GM12801 (cell line): ENCODE data around the gene SEMA4A.

Experiments
- CTCF ChIP-seq: IDR thresholded peaks from one replicate; pipeline ENCODE4 v1.5.1; 2011; ENCODE audit warnings: control low read depth; ENCODE audit not compliant: insufficient read length; ENCODE audit errors: extremely low read depth

SEMA4A gene

DNA sequence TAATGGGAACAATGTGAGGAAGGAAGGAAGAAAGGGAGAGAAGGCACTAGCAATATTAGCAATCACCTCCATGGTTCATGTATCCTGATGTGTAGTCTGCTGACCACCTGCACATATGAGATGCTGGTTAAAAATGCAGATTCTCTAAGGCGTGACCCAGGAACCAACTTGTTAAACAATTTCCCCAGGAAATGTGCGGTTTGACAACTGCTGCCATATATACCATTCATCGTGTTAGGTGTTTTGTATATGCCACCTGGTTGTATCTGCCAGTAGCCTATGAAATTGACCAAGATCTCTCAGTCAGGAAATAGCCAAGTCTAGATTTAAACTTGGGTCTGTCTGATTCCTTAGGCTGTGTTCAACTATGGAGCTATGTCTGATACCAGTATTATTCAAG is 4.1 kb downstream of the SEMA4A start:
- no peak for TF ChIP-seq CTCF

DNA sequence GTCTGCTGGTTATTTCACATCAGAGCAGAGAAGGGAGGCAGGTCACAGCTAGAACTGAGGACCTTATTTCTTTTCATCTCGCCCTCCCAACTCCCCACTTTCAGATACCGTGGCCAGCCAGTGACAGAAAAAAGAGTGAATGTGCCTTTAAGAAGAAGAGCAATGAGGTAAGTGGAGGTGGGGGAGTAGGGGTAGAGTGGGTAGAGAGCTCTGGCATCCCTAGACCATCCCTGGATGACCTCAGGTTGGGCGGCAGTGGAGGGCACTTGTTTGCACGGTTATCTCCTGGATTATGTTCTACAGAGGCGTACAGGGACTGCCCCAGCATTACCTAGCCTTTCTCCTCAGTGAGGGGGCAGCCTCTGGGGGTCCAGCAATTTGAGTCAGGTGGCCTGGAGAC is 4.6 kb downstream of the SEMA4A start:
- TF ChIP-seq CTCF, result no peak

- TF ChIP-seq CTCF, result no peak
These were observed 6.8 kb downstream of the SEMA4A start for GRCh38 chr1:156160000-156160742.

DNA sequence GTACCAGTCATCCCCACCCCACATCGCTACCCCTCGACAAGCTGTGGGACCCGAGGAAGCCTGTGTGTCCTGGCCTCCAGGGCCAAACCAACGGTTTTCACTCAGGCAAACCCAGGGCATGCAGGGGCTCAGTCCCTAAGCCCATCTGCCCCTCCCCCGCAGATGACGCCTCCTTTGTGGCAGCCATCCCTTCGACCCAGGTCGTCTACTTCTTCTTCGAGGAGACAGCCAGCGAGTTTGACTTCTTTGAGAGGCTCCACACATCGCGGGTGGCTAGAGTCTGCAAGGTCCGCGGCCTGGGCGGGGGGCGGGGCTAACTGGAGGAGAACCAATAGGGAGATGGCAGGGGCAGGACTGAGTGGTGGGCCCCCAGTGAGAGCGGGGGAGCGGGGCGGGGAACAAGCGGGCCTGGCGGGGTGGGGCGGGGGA is 7.4 kb downstream of the SEMA4A start:
- TF ChIP-seq CTCF, result no peak

DNA sequence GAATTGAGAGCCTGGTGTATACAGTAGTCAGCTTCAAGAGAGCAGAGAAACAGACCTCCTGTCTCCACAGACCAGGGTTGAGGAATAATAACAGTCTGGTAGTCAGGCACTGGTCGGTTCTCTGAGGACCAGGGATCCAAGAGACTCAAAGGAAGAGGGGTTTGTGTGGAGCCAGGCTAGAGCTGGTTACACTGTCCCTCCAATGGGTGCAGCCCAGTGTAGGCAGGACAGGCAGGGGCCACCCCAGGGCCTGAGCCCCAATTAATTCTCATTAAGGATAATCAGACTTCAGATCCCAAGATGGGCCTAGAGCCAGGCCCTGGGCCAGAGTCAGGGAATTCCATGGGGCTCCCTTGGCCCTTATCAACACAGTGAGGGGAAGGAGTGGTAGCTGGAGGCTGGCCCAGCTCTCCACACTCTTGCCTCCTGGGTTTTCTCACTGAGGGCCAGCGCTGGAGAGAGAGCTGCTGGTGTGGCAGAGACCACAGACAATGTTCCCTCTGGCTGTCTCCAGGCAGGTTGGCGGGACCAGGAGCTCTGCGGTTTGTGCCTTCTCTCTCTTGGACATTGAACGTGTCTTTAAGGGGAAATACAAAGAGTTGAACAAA is 9.1 kb downstream of the SEMA4A start:
- no peak for TF ChIP-seq CTCF

DNA sequence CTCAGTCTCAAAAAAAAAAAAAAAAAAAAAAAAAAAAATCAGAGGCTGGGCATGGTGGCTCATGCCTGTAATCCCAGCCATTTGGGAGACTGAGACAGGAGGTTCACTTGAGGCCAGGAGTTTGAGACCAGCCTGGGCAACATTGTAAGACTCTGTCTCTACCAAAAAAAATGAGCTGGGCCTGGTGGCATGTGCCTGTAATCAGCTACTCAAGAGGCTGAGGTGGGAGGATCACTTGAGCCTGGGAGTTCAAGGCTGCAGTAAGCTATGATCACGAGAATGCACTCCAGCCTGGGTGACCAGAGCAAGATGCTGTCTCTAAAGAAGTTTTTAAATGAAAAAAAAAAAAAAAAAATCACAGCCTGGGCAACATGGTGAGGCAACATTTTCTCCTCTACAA is 10.3 kb downstream of the SEMA4A start:
- TF ChIP-seq CTCF, result no peak

- TF ChIP-seq CTCF, result no peak
These were observed 10.9 kb downstream of the SEMA4A start for GRCh38 chr1:156164125-156164831.
